GM18861 (cell line): Measurements from ENCODE around the gene BARX1.
"Not testable (repeated sequence)": the region's sequence is repeated elsewhere in the genome, so short reads cannot be mapped to it uniquely, and the experiment has no call there.

Experiments
- ATAC-seq: cut with Tn5 transposase; IDR thresholded peaks from one replicate; pipeline ENCODE4 v1.9.1; 2021; ENCODE audit not compliant: unreplicated experiment

BARX1 gene

DNA sequence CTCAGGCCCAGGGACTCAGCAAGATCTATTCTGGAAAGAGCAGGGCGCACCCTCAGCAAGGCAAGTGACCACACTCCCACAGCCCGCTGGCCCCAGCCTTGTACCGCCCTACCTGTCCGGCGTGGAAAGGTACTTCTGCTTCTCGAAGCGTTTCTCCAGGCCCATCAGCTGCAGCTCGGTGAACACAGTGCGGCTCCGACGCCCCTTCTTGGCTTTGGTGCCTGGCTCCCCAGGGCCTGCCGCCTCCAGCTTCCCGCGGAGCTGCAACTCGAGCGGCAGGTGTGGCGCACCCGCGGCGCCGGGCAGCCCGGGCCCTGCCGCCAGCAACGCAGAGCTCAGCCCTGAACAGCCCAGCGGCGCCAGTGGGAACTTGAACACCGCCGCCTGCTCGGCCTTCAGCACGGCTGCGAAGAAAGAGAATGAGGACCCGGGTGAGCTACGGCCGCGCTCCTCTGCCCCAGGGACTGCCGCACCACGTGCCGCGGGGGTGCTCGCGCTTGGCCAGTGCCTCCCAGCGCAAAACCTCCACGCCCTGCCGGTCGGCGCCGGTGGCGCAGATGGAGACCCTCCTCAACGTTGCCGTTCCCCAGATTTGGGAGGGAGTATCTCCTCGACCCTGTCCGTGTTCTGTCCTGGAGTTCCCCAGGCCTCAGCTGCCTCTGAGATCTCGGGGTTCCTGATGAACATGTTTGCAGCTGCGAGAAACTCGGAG, 2.2 kb downstream of the BARX1 start:
- no peak for ATAC-seq

DNA sequence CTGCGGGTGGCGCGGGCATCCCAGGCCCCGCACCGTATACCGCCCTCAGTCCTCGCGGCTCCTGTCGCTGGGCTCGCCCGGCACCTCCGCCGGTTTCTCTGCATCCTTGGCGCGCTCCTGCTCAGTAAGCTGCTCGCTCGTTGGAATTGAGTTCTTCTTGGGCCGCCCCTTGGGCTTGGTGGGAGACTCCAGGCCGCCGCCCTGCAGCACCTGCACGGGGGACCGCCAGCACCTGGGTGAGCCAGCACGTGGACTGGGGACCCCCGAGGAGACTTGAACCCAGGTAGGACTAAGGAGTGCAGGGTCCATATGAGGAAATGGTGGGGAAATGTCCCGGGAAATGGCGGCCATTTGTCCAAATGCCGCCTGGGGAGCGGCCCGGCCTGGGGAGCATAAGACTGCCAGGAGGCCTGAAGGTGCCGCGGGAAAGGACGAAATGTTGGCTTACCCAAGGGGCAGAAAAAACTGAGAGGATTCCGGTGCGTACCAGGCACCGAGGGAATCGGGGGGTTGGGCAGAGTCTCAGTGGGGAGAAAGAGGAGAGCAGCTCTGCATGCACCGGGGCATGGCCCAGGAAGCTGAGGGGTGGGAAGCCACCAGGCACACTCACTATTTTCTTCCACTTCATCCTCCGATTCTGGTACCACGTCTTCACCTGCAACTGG, 2.9 kb downstream of the BARX1 start:
- ATAC-seq: no peak

- no peak for ATAC-seq
Measured at GRCh38 chr9:93951655-93952118, 3.5 kb downstream of the BARX1 start.

GRCh38 chr9:93950619-93951601, 4.2 kb downstream of the BARX1 start:
- no peak for ATAC-seq

GRCh38 chr9:93949694-93950449, 5.3 kb downstream of the BARX1 start:
- ATAC-seq: no peak

- no peak for ATAC-seq
Measured at GRCh38 chr9:93949073-93949693, 6.0 kb downstream of the BARX1 start.

GRCh38 chr9:93948441-93949072, 6.6 kb downstream of the BARX1 start:
- ATAC-seq: no peak

DNA sequence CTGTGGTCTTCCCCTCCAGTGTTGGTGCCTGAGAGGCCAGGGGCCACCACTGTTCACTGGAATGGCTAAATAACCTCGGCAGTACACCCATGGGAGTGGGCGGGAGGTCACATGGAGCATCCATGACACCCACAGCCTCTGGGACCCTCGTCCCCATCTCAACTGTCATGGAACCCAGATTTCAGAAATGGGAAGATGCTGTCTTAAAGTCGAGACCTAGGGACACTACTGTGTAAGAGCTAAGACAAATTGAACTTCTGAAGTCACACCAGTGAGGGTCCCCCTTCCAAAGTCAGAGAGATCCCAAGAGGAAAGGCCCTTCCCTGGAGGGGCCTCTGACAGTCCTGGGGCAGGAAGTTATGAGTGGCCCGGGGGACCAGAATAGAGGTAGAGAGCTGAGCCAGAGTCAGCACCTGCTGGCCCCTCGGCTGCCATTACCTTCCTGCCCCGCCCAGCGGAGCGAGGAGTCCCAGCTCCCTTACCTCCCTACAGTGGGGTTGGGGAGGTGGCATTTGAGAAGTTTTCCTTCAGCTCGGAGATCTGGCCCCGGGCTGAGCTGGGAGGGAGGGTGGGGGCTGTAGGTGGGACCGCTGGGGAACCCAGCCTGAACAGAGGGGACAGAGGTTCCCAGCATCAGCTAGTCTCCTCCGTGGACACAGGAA, 7.6 kb downstream of the BARX1 start:
- no peak for ATAC-seq

DNA sequence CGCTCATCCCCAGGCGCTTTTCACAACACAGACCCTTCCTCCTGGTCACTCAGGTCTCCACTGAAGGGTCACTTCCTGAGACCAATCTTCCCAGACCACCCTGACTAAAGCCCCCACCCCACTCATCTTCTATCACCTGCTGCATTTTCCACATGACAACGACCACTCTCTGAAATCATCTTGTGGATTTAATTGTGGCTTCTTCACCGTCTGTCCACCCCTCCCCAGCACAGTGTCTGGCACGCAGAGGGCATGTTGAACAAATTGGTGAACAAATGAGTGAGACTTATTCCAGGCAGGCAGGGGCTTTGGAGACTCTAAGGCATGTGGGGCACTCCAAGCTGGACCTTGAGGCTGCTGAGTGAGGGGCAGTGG, 8.8 kb downstream of the BARX1 start:
- ATAC-seq: no peak

GRCh38 chr9:93945400-93946337, 9.5 kb downstream of the BARX1 start:
- no peak for ATAC-seq

DNA sequence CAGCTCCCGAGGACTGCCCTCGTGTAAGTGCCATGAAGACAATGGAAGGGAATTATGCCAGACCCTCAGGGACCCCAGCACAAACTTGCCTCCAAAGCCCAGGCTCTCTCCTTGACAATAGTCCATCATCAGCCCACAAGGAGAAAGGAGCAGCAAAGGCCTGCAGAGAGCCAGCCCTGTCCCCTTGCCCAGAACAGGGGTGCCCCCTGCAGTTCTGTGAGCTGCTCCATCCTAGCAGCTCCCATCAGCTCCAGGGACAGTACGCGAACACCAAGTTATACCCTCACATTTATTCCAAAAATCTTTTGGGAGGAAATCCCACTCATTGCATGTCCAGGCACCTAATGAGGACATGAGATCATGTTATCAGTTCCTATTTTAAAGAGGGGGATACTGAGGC, 11.1 kb downstream of the BARX1 start:
- no peak for ATAC-seq

GRCh38 chr9:93942161-93942560, 13.0 kb downstream of the BARX1 start:
- no peak for ATAC-seq

DNA sequence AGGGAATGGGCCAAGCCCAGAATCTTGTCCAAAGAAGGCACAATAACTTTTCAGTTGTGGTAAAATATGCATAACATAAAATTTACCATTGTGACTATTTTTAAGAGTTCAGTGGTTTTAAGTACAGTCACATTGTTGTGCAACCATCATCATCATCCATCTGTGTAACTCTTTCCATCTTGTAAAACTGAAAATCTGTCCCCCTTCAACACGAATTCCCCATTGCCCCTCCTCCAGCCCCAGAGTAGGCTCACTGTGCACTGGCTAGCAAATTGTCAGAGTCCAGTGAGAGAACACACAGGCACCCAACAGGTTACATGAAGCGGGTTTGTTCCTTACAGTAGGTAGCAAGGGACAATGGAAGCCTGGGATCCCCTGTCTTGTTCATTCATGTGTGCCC, 13.7 kb downstream of the BARX1 start:
- no peak for ATAC-seq

GRCh38 chr9:93940951-93941350, 14.2 kb downstream of the BARX1 start:
- ATAC-seq: no peak

GRCh38 chr9:93939589-93939988, 15.6 kb downstream of the BARX1 start:
- not testable (repeated sequence) for ATAC-seq

DNA sequence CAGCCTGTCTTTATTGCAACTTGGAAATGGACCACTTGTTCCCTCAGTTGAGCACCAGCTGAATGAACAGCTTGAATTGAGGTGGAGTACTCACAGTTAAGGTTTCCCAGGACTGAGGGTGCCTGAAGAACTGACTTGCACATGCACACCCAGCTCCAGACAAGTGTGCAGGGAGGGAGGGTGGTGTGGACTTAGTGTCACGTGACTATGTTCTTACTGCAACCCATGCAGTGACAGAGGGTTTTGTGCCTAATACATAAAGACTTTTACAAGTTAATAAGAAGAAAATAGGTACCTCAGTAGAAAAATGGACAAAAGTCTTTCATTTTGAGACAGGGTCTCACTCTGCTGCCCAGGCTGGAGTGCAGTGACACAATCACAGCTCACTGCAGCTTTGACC, 18.0 kb downstream of the BARX1 start:
- ATAC-seq: no peak

DNA sequence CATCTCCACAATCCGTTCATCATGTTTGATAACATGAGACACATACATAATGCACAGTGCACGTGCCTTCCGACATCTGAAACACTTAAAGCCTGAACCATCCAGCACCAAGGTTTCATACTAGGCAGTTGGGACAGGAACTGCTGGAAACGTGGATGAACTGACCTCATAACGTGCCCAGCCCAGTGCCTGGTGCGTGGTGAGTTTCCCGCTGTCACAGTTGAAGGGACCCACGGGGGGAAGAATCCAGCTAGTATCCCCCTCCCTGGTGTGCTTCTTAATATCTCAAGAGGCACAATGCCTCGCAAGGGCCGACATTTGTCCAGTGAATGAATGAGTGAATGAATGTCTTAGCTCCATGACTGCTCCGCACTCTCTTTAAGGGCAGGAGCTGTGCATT, 23.2 kb downstream of the BARX1 start:
- no peak for ATAC-seq

DNA sequence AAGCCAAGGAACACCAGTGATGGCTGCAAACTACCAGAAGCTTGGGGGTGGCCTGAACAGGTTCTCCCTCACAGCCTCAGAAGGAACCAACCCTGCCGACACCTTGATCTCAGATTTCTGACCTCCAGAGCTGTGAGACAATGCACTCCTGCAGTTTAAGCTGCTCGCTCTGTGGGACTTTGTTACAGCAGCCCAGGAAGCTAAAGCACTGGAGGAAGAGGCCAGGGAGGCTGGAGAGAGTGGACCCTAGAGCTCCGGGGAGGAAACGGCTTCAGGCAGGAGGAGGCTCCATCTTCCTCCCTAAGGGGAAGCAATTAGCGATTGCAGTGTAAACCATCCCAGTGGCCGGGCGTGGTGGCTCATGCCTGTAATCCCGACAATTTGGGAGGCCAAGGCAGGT, 25.1 kb downstream of the BARX1 start:
- ATAC-seq: no peak
